Stimulated activated CD4-positive, alpha-beta T cell treated with anti-CD3 and anti-CD28 coated beads, Interleukin-15, amount 100 ng/mL, for 48 hours (primary cell): ENCODE measurements around the gene RHOBTB1.
"Not testable (repeated sequence)": the region's sequence is repeated elsewhere in the genome, so short reads cannot be mapped to it uniquely, and the experiment has no call there.

Experiments
- DNase-seq, 2 donors: peaks; one replicate each; pipeline ENCODE4 v3.0.0-alpha.2; 2020; ENCODE audit warnings: low read depth in 2 of 2

The RHOBTB1 gene

GRCh38 chr10:60868946-60869345, 75.0 kb downstream of the RHOBTB1 start:
- DNase-seq = no peak

DNA sequence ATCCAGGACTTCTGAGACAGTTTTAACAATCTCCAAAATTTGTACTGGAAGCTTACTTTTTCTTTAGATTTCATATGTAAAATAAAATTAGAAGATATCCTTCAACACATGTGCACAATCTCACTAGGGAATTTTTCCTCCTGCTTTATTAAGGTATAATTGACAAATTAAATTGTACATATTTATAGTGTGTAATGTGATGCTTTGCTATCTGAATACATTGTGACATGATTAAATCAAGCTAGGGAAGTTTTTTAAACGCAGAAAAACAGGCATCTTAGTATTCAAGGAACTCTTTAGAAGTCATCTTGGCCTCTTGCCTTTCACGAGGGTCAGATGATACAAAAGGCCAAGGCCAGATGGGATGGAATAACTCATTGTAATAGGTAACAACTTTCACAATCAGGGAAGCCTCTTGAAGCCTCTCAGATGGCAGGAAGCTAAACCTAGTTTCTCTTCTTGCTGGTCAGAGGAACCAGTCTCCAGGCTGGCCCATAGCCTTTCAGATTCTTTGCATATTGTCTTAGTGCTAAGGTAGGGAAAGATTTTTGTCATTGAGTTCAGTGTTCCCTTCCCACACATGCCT, 78.7 kb downstream of the RHOBTB1 start:
- DNase-seq = no peak

GRCh38 chr10:60863796-60864195, 80.2 kb downstream of the RHOBTB1 start:
- no peak for DNase-seq

- DNase-seq = no peak
Observed at GRCh38 chr10:60862517-60862916, 81.5 kb downstream of the RHOBTB1 start.

DNA sequence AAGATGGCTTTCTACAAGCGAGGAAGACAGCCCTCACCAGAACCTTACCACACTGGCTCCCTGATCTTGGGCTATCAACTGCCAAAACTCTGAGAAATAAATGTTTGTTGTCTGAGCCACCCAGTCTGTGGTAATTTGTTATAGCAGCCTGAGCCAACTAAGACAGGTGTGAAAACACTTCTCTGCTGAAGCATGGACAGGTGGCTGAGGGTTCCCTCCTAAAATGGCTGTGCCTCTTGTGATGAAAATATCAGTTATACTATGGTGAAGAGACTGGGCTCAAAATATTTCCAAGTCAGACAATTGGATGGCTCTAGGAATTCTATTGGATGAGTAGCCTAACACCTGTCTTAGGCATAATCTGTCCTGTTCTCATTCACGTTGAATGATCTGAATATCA, 87.6 kb downstream of the RHOBTB1 start:
- DNase-seq = no peak

- DNase-seq = no peak
Observed at GRCh38 chr10:60853637-60854036, 90.3 kb downstream of the RHOBTB1 start.

GRCh38 chr10:60853107-60853506, 90.9 kb downstream of the RHOBTB1 start:
- DNase-seq = no peak

DNA sequence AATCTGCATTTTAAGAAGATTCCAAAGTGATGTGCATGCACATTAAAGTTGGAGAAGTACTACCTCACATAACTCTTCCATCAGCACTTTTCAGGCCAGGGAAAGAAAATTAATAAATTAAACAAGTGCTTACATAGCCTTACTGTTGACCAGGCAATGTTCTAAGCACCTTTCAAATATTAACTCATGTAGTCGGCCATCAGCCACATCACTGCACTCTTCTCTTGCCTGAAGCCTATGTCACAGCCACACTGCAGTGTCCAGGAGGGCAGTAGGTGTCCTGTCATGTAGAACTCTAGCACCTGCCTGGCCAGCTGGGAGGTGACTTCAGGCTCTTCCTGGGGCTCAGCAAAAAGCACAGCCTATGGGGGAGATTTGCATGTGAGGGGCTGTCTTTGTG, 94.2 kb downstream of the RHOBTB1 start:
- no peak for DNase-seq

GRCh38 chr10:60849217-60849616, 94.8 kb downstream of the RHOBTB1 start:
- no peak for DNase-seq

- DNase-seq = no peak
Observed at GRCh38 chr10:60848680-60849079, 95.3 kb downstream of the RHOBTB1 start.

GRCh38 chr10:60848126-60848525, 95.9 kb downstream of the RHOBTB1 start:
- no peak for DNase-seq

GRCh38 chr10:60846173-60846572, 97.8 kb downstream of the RHOBTB1 start:
- DNase-seq = no peak

- no peak for DNase-seq
Observed at GRCh38 chr10:60845038-60845437, 98.9 kb downstream of the RHOBTB1 start.

GRCh38 chr10:60842694-60843093, 101.3 kb downstream of the RHOBTB1 start:
- no peak for DNase-seq

GRCh38 chr10:60841227-60841626, 102.8 kb downstream of the RHOBTB1 start:
- DNase-seq = not testable (repeated sequence)

- no peak for DNase-seq
Observed at GRCh38 chr10:60835049-60835448, 108.9 kb downstream of the RHOBTB1 start.

- no peak for DNase-seq
Observed at GRCh38 chr10:60834401-60834800, 109.6 kb downstream of the RHOBTB1 start.

- not testable (repeated sequence) for DNase-seq
Observed at GRCh38 chr10:60832136-60832535, 111.8 kb downstream of the RHOBTB1 start.

DNA sequence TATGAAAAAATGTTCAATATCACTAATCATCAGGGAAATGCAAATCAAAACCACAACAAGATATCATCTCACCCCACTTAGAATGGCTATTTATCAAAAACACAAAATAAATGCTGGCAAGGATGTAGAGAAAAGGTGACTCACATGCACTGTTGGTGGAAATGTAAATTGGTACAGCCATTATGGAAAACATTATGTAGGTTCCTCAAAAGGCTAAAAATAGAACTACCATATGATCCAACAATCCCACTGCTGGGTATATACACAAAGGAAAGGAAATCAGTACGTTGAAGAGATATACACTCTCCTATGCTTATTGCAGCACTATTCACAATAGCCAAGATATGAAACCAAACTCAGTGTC, 115.5 kb downstream of the RHOBTB1 start:
- DNase-seq = no peak

GRCh38 chr10:60827791-60828488, 116.0 kb downstream of the RHOBTB1 start:
- DNase-seq = no peak

DNA sequence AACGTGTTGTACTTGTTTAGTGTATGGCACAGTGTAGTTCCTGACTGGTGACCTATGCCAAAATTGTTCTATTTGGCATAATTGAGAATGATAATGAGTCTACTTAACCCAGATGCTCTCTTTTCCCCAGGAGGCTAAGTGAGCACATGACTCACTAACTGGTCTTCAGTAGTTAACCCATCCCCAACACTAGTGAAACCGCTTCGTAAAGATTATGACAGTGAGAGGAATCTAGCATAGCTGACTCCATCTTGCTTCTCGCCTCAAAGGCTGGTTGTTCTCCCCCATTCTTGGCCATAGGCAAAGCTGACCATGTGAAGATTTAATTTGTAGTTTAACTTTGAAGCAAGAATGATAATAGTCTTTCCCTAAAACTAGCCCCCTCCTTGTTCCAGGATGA, 118.5 kb downstream of the RHOBTB1 start:
- no peak for DNase-seq

DNA sequence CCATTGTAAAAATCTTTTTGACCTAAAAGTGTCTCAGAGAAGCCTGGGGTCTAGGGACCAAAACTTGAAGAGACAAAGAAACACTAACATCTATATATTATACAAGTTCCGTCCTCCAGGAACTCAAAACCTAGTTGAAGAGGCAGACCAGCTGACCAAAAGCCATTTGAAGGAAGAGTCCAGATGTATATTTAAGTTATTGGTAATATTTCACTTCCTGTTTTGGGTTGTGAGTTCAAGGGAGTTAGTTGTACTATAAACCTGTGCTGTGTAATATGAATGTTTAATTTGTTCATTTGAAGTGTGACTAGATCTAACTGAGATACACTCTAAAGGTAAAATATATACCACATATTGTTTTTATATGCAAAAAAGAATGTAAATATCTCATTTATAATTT, 120.7 kb downstream of the RHOBTB1 start:
- no peak for DNase-seq

DNA sequence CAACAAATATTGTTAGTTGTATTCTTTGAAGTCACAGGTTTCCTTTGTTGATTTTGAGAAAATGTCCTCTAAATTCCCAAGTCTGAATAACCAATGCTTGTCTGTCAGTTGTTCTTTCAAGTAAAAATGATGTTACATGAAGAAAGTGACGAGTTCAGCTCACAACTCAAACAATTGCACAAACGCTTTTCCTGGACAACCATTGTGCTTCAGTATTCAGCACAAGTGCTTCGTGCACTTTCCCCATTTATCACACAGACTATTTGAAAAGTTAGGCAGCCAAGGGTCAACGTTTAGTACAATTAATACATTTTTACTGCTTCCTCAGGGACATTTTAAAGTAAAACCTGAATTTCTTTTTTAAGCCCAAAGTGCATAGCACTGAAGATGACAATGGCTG, 121.2 kb downstream of the RHOBTB1 start:
- no peak for DNase-seq

DNA sequence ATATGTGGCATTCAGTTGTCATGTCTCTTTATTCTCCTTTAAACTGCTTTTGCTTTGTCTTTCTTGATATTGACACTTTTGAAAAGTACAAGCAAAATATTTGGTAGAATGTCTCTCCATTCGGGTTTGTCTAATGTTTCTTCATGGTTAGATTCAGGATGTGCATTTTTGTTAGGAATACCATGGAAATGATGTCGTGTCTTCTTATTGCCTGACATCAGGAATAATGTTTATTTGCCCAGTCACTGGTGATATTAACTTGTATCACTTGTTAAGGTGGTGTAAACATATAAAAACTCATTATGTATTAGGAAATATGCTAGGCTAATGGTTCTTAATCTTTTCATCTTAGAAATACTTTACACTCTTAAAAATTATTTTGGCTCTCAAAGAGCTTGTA, 122.3 kb downstream of the RHOBTB1 start:
- DNase-seq = no peak
